NOMO-1 treated with dmso at 0.1 percent for 144 hours (cell line): ENCODE results near the gene THSD1.
"Not testable (repeated sequence)": the region's sequence is repeated elsewhere in the genome, so short reads cannot be mapped to it uniquely, and the experiment has no call there.

Experiments
- DNase-seq: peaks from one replicate; lab custom pipeline; 2025; ENCODE audit not compliant: unreplicated experiment; lab: John Stamatoyannopoulos, UW

Gene THSD1

GRCh38 chr13:52412128-52412527, 6.2 kb upstream of the THSD1 start:
- no peak for DNase-seq

GRCh38 chr13:52411629-52412028, 5.7 kb upstream of the THSD1 start:
- no peak for DNase-seq

- not testable (repeated sequence) for DNase-seq
Observed at GRCh38 chr13:52408071-52408658, 2.2 kb upstream of the THSD1 start.

GRCh38 chr13:52407436-52407835, 1.5 kb upstream of the THSD1 start:
- DNase-seq = not testable (repeated sequence)

- DNase-seq = no peak
Observed at GRCh38 chr13:52406629-52407028, 657 bp upstream of the THSD1 start.

GRCh38 chr13:52405369-52405766, 604 bp downstream of the THSD1 start:
- DNase-seq = no peak

GRCh38 chr13:52399708-52400107, 6.3 kb downstream of the THSD1 start:
- DNase-seq = no peak

GRCh38 chr13:52399046-52399445, 6.9 kb downstream of the THSD1 start:
- no peak for DNase-seq

- DNase-seq = no peak
Observed at GRCh38 chr13:52395704-52396103, 10.3 kb downstream of the THSD1 start.

GRCh38 chr13:52394586-52394985, 11.4 kb downstream of the THSD1 start:
- no peak for DNase-seq

- DNase-seq = no peak
Observed at GRCh38 chr13:52393572-52394357, 12.2 kb downstream of the THSD1 start.

GRCh38 chr13:52387721-52388120, 18.3 kb downstream of the THSD1 start:
- DNase-seq = no peak

- no peak for DNase-seq
Observed at GRCh38 chr13:52385870-52386269, 20.1 kb downstream of the THSD1 start.

- DNase-seq = no peak
Observed at GRCh38 chr13:52383366-52383765, 22.6 kb downstream of the THSD1 start.

- no peak for DNase-seq
Observed at GRCh38 chr13:52378312-52378711, 27.7 kb downstream of the THSD1 start.

- no peak for DNase-seq
Observed at GRCh38 chr13:52377898-52378297, 28.1 kb downstream of the THSD1 start.

GRCh38 chr13:52374873-52375411, 31.0 kb downstream of the THSD1 start:
- DNase-seq = no peak

GRCh38 chr13:52374389-52374788, 31.6 kb downstream of the THSD1 start:
- DNase-seq = no peak

GRCh38 chr13:52373277-52373676, 32.7 kb downstream of the THSD1 start:
- not testable (repeated sequence) for DNase-seq

- DNase-seq = no peak
Observed at GRCh38 chr13:52371736-52372247, 34.2 kb downstream of the THSD1 start.

- DNase-seq = no peak
Observed at GRCh38 chr13:52366291-52366690, 39.7 kb downstream of the THSD1 start.
